Measurements from ENCODE around the gene EHBP1.

- TF ChIP-seq CTCF (IDR thresholded peaks at IDR 0.05) (no peak), POLR2A (IDR thresholded peaks at IDR 0.05) (no peak)
Measured at GRCh38 chr2:62895632-62896009, 190.1 kb downstream of the EHBP1 start.

Data from uterus (tissue), 2 donors.